NCI-H2029 treated with DMSO at 0.1 percent for 48 hours (cell line): Measurements from ENCODE around the gene FRG2B.
"Not testable (repeated sequence)": the region's sequence is repeated elsewhere in the genome, so short reads cannot be mapped to it uniquely, and the experiment has no call there.

Experiments
- DNase-seq: peaks from one replicate; lab custom pipeline; 2025; lab: John Stamatoyannopoulos, UW

FRG2B gene

DNA sequence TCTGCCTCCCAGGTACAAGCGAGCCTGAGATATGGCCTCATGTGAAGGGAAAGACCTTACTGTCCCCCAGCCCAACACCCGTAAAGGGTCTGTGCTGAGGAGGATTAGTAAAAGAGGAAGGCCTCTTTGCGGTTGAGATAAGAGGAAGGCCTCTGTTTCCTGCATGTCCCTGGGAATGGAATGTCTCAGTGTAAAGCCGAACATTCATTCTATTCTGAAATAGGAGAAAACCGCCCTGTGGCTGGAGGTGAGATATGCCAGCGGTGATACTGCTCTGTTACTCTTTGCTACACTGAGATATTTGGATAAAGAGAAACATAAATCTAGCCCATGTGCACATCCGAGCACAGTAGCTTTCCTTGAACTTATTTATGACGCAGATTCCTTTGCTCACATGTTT lies 26.7 kb downstream of the FRG2B start:
- DNase-seq = not testable (repeated sequence)

DNA sequence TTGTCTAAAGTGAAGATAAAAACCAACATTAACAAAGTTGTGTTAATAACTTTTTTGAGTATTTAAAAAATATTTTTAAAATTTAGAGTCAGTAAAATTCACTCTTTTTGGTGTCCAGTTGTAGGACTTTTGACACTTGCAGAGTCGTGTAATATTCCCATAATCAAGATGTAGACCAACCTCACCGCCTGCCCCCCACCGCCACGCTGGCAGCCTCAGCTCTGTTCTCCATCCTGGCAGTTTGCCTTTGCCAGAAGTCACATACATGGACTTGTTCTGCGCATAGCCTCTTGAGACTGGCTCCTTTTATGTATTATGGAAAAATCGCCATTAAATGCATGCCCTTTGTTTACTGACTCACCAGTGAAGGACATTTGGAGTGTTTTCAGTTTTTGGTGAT lies 33.9 kb downstream of the FRG2B start:
- DNase-seq = peak; percentile 17

DNA sequence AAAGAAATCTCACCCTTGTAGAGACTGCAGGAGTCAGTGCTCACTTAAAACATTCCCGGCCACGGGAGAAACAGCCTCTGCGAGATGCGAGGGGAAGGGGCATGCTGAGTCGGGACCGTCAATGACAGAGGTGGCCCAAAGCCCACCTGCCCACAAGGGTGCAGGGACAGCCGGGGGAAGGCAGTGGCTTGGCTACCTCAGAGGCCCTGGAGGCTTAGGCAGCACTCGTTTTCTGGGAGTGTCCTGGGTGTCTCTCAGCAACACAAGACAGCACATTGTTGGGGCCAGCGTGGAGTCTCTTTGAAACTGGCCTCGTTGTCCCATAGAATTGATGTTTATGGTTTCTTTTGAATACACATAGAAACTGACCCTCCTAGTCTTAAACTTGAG lies 35.6 kb downstream of the FRG2B start:
- DNase-seq = no peak

DNA sequence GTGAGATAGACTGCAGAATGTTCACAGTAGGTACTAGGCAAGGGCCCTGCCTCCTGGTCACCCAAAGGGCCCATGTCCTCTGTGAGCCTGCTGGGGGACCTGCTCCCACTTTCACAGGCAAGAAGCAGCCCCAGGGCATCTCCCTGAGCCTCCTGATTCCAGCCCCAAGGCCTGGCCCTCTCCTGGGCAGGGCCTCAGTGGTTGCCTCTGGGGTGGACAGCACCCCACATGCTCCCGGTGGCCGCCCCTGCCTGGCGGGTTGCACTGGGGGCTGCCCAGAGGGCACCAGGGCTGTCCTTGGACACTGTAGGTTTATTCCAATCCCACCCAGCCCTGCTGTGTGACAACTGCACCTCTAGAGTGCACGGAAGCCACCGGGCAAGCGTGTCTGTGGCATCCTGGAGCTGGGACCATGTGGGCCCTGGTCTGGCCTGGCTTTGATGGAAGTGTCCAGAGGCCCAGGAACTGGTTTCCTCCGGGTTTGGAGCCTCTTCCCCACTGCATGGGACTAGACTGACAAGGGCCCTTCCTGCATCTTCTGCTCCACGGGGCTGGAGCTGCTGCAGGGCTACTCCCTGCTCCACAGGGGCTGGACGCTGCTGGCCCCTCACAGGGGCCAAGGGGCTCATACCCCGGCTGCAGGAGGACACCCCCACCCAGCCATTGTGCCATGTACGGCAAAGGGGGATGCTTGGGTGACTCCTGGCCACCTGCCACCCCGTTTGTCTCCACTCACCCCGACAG lies 36.2 kb downstream of the FRG2B start:
- no peak for DNase-seq

DNA sequence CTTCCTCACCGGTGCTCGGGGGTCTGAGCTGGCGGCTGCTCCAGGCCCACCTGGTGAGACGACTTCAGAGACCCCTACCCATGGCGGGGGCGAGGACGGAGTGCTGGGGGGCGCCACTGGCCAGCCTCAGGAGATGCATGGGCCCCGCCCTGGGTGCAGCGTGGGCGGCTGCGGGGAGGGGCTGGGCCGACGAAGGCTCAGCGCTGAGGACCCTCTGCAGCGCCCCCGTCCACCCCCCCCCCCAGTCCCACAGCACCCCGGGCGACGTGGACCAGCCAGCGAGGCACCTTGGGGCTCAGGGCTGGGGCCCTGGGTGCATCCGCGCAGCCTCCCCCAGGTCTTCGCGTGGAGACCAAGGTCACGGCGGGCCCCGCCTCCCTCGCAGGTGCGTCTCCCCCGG lies 49.6 kb downstream of the FRG2B start:
- not testable (repeated sequence) for DNase-seq
